Hematopoietic multipotent progenitor cell treated with erythropoietin and hydrocortisone succinate and interleukin-3 and kit ligand, for 17 days (in vitro differentiated cells): ENCODE measurements around the gene MRPL22.
"Not testable (repeated sequence)": the region's sequence is repeated elsewhere in the genome, so short reads cannot be mapped to it uniquely, and the experiment has no call there.

Experiments
- DNase-seq: peaks from one replicate; pipeline ENCODE4 v3.0.0-alpha.2; 2015; ENCODE audit warnings: low spot score

Gene MRPL22

GRCh38 chr5:154940772-154941620 is at the start of gene MRPL22:
Gene MRPL22, plus strand, starts transcription at chr5:154941073. Its CDS starts 38 bp downstream, at chr5:154941111.
- DNase-seq, result peak; percentile 97

GRCh38 chr5:154892369-154892771 is 48.5 kb upstream of the MRPL22 start:
- no peak for DNase-seq

- no peak for DNase-seq
Observed at GRCh38 chr5:154893381-154893780, 47.5 kb upstream of the MRPL22 start.

GRCh38 chr5:154895606-154896561 is 45.0 kb upstream of the MRPL22 start:
- no peak for DNase-seq

GRCh38 chr5:154896562-154897165 is 44.2 kb upstream of the MRPL22 start:
- DNase-seq, result no peak

GRCh38 chr5:154898210-154898609 is 42.7 kb upstream of the MRPL22 start:
- DNase-seq, result no peak

GRCh38 chr5:154899151-154899816 is 41.6 kb upstream of the MRPL22 start:
- DNase-seq, result no peak

GRCh38 chr5:154900066-154900465 is 40.8 kb upstream of the MRPL22 start:
- DNase-seq, result no peak

- DNase-seq, result no peak
Observed at GRCh38 chr5:154901276-154901675, 39.6 kb upstream of the MRPL22 start.

- no peak for DNase-seq
Observed at GRCh38 chr5:154901913-154902312, 39.0 kb upstream of the MRPL22 start.

- DNase-seq, result not testable (repeated sequence)
Observed at GRCh38 chr5:154905601-154906000, 35.3 kb upstream of the MRPL22 start.

- DNase-seq, result no peak
Observed at GRCh38 chr5:154916874-154917273, 24.0 kb upstream of the MRPL22 start.

- DNase-seq, result peak; percentile 29
Observed at GRCh38 chr5:154917757-154918156, 23.1 kb upstream of the MRPL22 start.

- DNase-seq, result no peak
Observed at GRCh38 chr5:154923441-154924430, 17.1 kb upstream of the MRPL22 start.

- DNase-seq, result no peak
Observed at GRCh38 chr5:154933537-154933936, 7.3 kb upstream of the MRPL22 start.

- DNase-seq, result no peak
Observed at GRCh38 chr5:154934881-154935280, 6.0 kb upstream of the MRPL22 start.

- peak; percentile 12 for DNase-seq
Observed at GRCh38 chr5:154937186-154937717, 3.6 kb upstream of the MRPL22 start.

- DNase-seq, result peak; percentile 87
Observed at GRCh38 chr5:154937718-154938466, 3.0 kb upstream of the MRPL22 start, which contains the start of gene GEMIN5. Gene GEMIN5, minus strand, starts transcription at chr5:154938211. Its CDS starts 78 bp downstream, at chr5:154938133.

- not testable (repeated sequence) for DNase-seq
Observed at GRCh38 chr5:154939387-154939786, 1.5 kb upstream of the MRPL22 start.
